Vagina (tissue), 2 donors: ENCODE results near the gene RHEX.
"Not testable (repeated sequence)": the region's sequence is repeated elsewhere in the genome, so short reads cannot be mapped to it uniquely, and the experiment has no call there.

Experiments
- CTCF ChIP-seq, 3 experiments: fragments of 450-650 bp in 2 of 3; fragments of 200-600 bp in 1 of 3; sonication (generic) in 1 of 3; IDR thresholded peaks; one replicate each; pipeline ENCODE4 v1.5.1; 2017 to 2019; ENCODE audit warnings: antibody characterized with exemption in 3 of 3, mild to moderate bottlenecking in 2 of 3, moderate library complexity in 2 of 3
- POLR2A ChIP-seq, 2 donors: fragments of 450-650 bp; IDR thresholded peaks; one replicate each; pipeline ENCODE4 v1.6.1; 2017; ENCODE audit warnings: antibody characterized with exemption in 2 of 2, mild to moderate bottlenecking in 2 of 2, moderate library complexity in 2 of 2

- TF ChIP-seq CTCF, POLR2A (IDR thresholded peaks at IDR 0.05): not testable (repeated sequence)
Measured at GRCh38 chr1:206064001-206064400, 11.0 kb downstream of the RHEX start.
